ENCODE data around the gene TRPM1. TPM values are rescaled to one million over a fixed set of nuclear protein-coding genes. Genes with fewer than 3 reads are reported as not detected.

Gene TRPM1
- total and polyA plus RNA-seq, 4 donors: 0.05 to 0.72 (median 0.10) TPM; not detected in 1

DNA sequence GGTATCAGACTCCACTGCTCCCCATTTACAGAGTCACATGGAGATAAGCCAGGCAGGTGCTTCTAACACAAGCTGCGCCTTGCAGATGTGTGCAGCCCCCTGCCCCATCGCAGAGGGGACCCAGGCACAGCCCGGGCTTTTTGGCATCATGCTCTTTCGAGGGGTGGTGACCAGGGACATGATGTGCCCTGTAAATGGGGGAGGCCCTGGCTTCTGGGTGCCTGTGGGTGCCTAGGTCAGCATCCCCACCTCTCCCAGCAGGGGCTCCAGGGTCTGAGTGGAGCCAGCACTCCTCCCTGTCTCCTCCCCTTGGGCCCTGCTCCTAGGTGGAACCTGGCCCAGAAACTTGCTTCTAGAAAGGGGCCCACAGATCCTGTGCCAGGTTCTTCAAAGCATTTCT is 15.2 kb downstream of the TRPM1 start:
- 97% methylated on average over 4 of the region's 4 CpGs for WGBS (ENCODE audit: insufficient coverage)
- no peak overlapping the region for H3K4me3 ChIP-seq (ENCODE audit: low read depth, low read length)
- no peak overlapping the region for H3K27ac ChIP-seq (ENCODE audit: low read depth, low read length)
- no peaks in the 10 kb centered on the region for H3K36me3 ChIP-seq (ENCODE audit: control insufficient read depth, insufficient read depth, low read length)
- H3K4me1 ChIP-seq (ENCODE audit: control insufficient read depth, insufficient read depth, low read length): peaks cover 12% of the 10 kb centered on the region
- no peak for DNase-seq (ENCODE audit: low read depth in 4 of 6, low spot score in 6 of 6)
- H3K27me3 ChIP-seq (ENCODE audit: control insufficient read depth, insufficient read depth, low read length): no peaks in the 10 kb centered on the region
- H3K9me3 ChIP-seq (ENCODE audit: control insufficient read depth, insufficient read depth, low read length): no peaks in the 10 kb centered on the region

- H3K9me3 ChIP-seq (ENCODE audit: control insufficient read depth, insufficient read depth, low read length): no peaks in the 10 kb centered on the region
- 95% methylated on average over 6 of the region's 7 CpGs for WGBS (ENCODE audit: insufficient coverage)
- H3K4me1 ChIP-seq (ENCODE audit: control insufficient read depth, insufficient read depth, low read length): peaks cover 17% of the 10 kb centered on the region
- H3K27ac ChIP-seq (ENCODE audit: low read depth, low read length): no peak overlapping the region
- no peak overlapping the region for H3K4me3 ChIP-seq (ENCODE audit: low read depth, low read length)
- no peaks in the 10 kb centered on the region for H3K36me3 ChIP-seq (ENCODE audit: control insufficient read depth, insufficient read depth, low read length)
- H3K27me3 ChIP-seq (ENCODE audit: control insufficient read depth, insufficient read depth, low read length): no peaks in the 10 kb centered on the region
- DNase-seq (ENCODE audit: low read depth in 4 of 6, low spot score in 6 of 6): no peak
Measured at GRCh38 chr15:31085359-31085758, 16.2 kb downstream of the TRPM1 start.

DNA sequence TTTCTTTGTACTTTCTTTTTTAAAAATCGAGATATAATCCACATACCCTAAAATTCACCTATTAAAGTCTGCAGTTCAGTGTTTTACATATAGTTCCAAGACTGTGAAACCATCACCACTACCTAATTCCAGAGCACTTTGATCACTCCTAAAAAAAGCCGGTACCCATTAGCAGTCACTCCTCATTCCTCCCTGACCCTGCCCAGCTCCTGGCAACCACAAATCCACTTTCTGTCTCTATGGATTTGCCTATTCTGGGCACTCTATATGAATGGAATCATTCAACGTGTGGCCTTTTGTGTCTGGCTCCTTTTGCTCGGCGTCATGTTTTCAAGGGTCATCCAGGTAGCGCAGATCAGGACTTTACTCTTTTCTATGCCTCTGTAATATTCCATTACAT is 17.3 kb downstream of the TRPM1 start:
- H3K4me1 ChIP-seq (ENCODE audit: control insufficient read depth, insufficient read depth, low read length): peaks cover 17% of the 10 kb centered on the region
- no peak overlapping the region for H3K27ac ChIP-seq (ENCODE audit: low read depth, low read length)
- DNase-seq (ENCODE audit: low read depth in 4 of 6, low spot score in 6 of 6): no peak
- WGBS (ENCODE audit: insufficient coverage): 75% methylated on average over 2 of the region's 6 CpGs
- H3K9me3 ChIP-seq (ENCODE audit: control insufficient read depth, insufficient read depth, low read length): no peaks in the 10 kb centered on the region
- H3K27me3 ChIP-seq (ENCODE audit: control insufficient read depth, insufficient read depth, low read length): no peaks in the 10 kb centered on the region
- H3K36me3 ChIP-seq (ENCODE audit: control insufficient read depth, insufficient read depth, low read length): no peaks in the 10 kb centered on the region
- no peak overlapping the region for H3K4me3 ChIP-seq (ENCODE audit: low read depth, low read length)

GRCh38 chr15:31083370-31083780 is 18.1 kb downstream of the TRPM1 start:
- 69% methylated on average over 6 of the region's 6 CpGs for WGBS (ENCODE audit: insufficient coverage)
- no peaks in the 10 kb centered on the region for H3K27me3 ChIP-seq (ENCODE audit: control insufficient read depth, insufficient read depth, low read length)

GRCh38 chr15:31082771-31083369 is 18.7 kb downstream of the TRPM1 start:
- WGBS (ENCODE audit: insufficient coverage): 86% methylated on average over 10 of the region's 11 CpGs
- H3K27ac ChIP-seq (ENCODE audit: low read depth, low read length): no peak overlapping the region
- H3K4me1 ChIP-seq (ENCODE audit: control insufficient read depth, insufficient read depth, low read length): peaks cover 17% of the 10 kb centered on the region
- no peak for DNase-seq (ENCODE audit: low read depth in 4 of 6, low spot score in 6 of 6)
- H3K27me3 ChIP-seq (ENCODE audit: control insufficient read depth, insufficient read depth, low read length): no peaks in the 10 kb centered on the region
- H3K36me3 ChIP-seq (ENCODE audit: control insufficient read depth, insufficient read depth, low read length): no peaks in the 10 kb centered on the region
- H3K9me3 ChIP-seq (ENCODE audit: control insufficient read depth, insufficient read depth, low read length): no peaks in the 10 kb centered on the region
- no peak overlapping the region for H3K4me3 ChIP-seq (ENCODE audit: low read depth, low read length)

More at GRCh38 chr15:31083370-31083780, 18.1 kb downstream of the TRPM1 start:
- Histone ChIP-seq H3K4me3 (ENCODE audit: low read depth, low read length) (no peak overlapping the region), H3K27ac (ENCODE audit: low read depth, low read length) (no peak overlapping the region), H3K36me3 (ENCODE audit: control insufficient read depth, insufficient read depth, low read length) (no peaks in the 10 kb centered on the region), H3K4me1 (ENCODE audit: control insufficient read depth, insufficient read depth, low read length) (peaks cover 17% of the 10 kb centered on the region), H3K9me3 (ENCODE audit: control insufficient read depth, insufficient read depth, low read length) (no peaks in the 10 kb centered on the region)
- DNase-seq (ENCODE audit: low read depth in 4 of 6, low spot score in 6 of 6): no peak

DNA sequence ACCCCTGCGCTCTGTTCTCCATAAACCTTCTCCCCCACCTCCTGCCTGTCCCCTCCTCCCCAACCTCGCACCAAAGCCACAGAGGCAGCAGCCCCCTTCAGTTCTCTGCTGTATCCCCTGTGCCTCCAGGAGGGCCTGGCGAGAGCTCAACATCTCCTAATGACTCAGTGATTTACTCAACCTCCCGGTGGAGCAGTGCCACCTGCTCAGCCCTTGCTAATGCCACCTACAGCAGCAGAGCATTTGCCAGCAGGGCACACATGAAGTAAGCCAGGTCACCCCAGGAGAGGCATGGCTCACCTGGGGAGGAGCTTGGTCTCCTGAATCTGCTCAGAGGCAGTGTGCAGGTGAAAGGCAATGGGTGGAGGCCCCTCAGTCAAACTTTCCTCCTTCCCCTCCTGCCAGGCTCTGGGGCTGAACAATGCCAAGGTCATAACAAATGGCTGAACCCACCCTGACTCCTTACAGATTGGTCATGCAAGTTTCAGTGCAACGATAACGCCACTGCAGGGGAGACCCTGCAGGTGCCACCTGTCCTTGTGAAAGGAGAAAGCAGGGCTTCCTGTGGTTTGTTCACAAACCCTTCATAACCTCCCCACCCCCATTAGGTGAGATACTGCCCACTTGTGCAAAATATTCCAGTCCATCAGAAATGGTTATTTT is 19.8 kb downstream of the TRPM1 start:
- Histone ChIP-seq H3K4me1 (ENCODE audit: control insufficient read depth, insufficient read depth, low read length) (peaks cover 17% of the 10 kb centered on the region), H3K9me3 (ENCODE audit: control insufficient read depth, insufficient read depth, low read length) (no peaks in the 10 kb centered on the region), H3K27me3 (ENCODE audit: control insufficient read depth, insufficient read depth, low read length) (no peaks in the 10 kb centered on the region), H3K4me3 (ENCODE audit: low read depth, low read length) (no peak overlapping the region), H3K36me3 (ENCODE audit: control insufficient read depth, insufficient read depth, low read length) (no peaks in the 10 kb centered on the region), H3K27ac (ENCODE audit: low read depth, low read length) (no peak overlapping the region)
- WGBS (ENCODE audit: insufficient coverage): 73% methylated on average over 3 of the region's 6 CpGs
- DNase-seq (ENCODE audit: low read depth in 4 of 6, low spot score in 6 of 6): no peak

DNA sequence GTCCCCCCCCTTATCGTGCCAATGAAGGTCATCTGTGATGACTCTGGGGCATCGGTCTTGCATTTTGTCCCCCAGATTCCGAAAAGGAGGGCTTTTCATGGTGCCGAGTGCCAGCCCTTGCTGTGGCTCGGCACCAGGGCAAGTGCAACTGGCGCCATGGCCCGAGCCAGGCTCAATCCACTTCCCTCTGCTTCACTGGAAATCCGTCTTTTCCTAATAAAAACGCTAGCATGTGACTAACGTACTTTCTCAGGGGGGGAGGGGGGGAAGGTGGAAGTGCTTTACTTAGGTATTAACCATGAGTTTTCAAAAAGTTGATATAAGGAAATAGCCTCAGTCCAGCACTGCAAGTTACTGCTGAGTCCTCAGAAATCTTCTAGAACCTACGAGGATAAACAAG is 20.5 kb downstream of the TRPM1 start:
- H3K4me1 ChIP-seq (ENCODE audit: control insufficient read depth, insufficient read depth, low read length): peaks cover 17% of the 10 kb centered on the region
- no peaks in the 10 kb centered on the region for H3K27me3 ChIP-seq (ENCODE audit: control insufficient read depth, insufficient read depth, low read length)
- H3K27ac ChIP-seq (ENCODE audit: low read depth, low read length): no peak overlapping the region
- no peaks in the 10 kb centered on the region for H3K36me3 ChIP-seq (ENCODE audit: control insufficient read depth, insufficient read depth, low read length)
- H3K4me3 ChIP-seq (ENCODE audit: low read depth, low read length): no peak overlapping the region
- H3K9me3 ChIP-seq (ENCODE audit: control insufficient read depth, insufficient read depth, low read length): no peaks in the 10 kb centered on the region
- DNase-seq (ENCODE audit: low read depth in 4 of 6, low spot score in 6 of 6): no peak
- 78% methylated on average over 5 of the region's 11 CpGs for WGBS (ENCODE audit: insufficient coverage)

- H3K36me3 ChIP-seq (ENCODE audit: control insufficient read depth, insufficient read depth, low read length): no peaks in the 10 kb centered on the region
- no peak overlapping the region for H3K4me3 ChIP-seq (ENCODE audit: low read depth, low read length)
- DNase-seq (ENCODE audit: low read depth in 4 of 6, low spot score in 6 of 6): peak in 2 of 6 donors; percentile 17 to 50
- no peaks in the 10 kb centered on the region for H3K27me3 ChIP-seq (ENCODE audit: control insufficient read depth, insufficient read depth, low read length)
- H3K4me1 ChIP-seq (ENCODE audit: control insufficient read depth, insufficient read depth, low read length): peaks cover 17% of the 10 kb centered on the region
- H3K27ac ChIP-seq (ENCODE audit: low read depth, low read length): no peak overlapping the region
- 20% methylated on average over 18 of the region's 26 CpGs for WGBS (ENCODE audit: insufficient coverage)
- H3K9me3 ChIP-seq (ENCODE audit: control insufficient read depth, insufficient read depth, low read length): no peaks in the 10 kb centered on the region
Measured at GRCh38 chr15:31080591-31081014, 20.9 kb downstream of the TRPM1 start.

GRCh38 chr15:31079519-31079918 is 22.0 kb downstream of the TRPM1 start:
- Histone ChIP-seq H3K4me1 (ENCODE audit: control insufficient read depth, insufficient read depth, low read length) (peaks cover 17% of the 10 kb centered on the region), H3K27me3 (ENCODE audit: control insufficient read depth, insufficient read depth, low read length) (no peaks in the 10 kb centered on the region), H3K4me3 (ENCODE audit: low read depth, low read length) (no peak overlapping the region), H3K27ac (ENCODE audit: low read depth, low read length) (no peak overlapping the region), H3K36me3 (ENCODE audit: control insufficient read depth, insufficient read depth, low read length) (no peaks in the 10 kb centered on the region), H3K9me3 (ENCODE audit: control insufficient read depth, insufficient read depth, low read length) (no peaks in the 10 kb centered on the region)
- peak in 1 of 6 donors; percentile 38 for DNase-seq (ENCODE audit: low read depth in 4 of 6, low spot score in 6 of 6)
- WGBS (ENCODE audit: insufficient coverage): 79% methylated on average over 2 of the region's 2 CpGs

DNA sequence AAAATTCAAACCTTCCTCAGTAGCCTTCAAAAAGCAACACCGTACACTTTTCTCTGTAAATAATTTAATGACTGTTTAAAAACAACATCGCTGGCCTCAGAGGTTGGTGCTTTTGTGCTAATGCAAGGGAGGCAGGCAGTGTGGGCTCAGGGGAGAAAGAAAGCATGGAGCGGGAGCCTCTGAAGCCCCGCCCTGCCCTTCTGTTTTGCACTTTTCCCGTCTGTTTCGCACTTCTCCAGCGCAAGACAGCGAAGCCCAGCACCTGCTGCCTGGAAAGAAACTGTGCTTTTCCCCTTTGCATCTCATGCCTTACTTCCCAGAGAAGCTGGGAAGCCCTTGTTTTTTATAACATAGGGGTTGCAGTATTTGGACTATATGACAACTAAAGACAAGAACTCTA is 23.1 kb downstream of the TRPM1 start:
- Histone ChIP-seq H3K27ac (ENCODE audit: low read depth, low read length) (no peak overlapping the region), H3K9me3 (ENCODE audit: control insufficient read depth, insufficient read depth, low read length) (no peaks in the 10 kb centered on the region), H3K4me1 (ENCODE audit: control insufficient read depth, insufficient read depth, low read length) (peaks cover 12% of the 10 kb centered on the region), H3K4me3 (ENCODE audit: low read depth, low read length) (no peak overlapping the region), H3K27me3 (ENCODE audit: control insufficient read depth, insufficient read depth, low read length) (no peaks in the 10 kb centered on the region), H3K36me3 (ENCODE audit: control insufficient read depth, insufficient read depth, low read length) (no peaks in the 10 kb centered on the region)
- WGBS (ENCODE audit: insufficient coverage): 36% methylated on average over 7 of the region's 8 CpGs
- DNase-seq (ENCODE audit: low read depth in 4 of 6, low spot score in 6 of 6): peak in 1 of 6 donors; percentile 89
